HFF-Myc (cell line): ENCODE results near the gene TTLL7.

Source experiments
- DNase-seq: peaks from one replicate; pipeline ENCODE4 v3.0.0-alpha.2; 2011; ENCODE audit warnings: low read depth; ENCODE audit errors: extremely low read depth
- H3K4me3 ChIP-seq: replicated peaks from 2 replicates; pipeline ENCODE4 v1.5.1; 2011; ENCODE audit warnings: low read depth, mild to moderate bottlenecking, control low read depth, low read length
- TF ChIP-seq, protein P1 (sequence below): IDR thresholded peaks from 2 replicates; pipeline ENCODE4 v1.5.1; 2012; ENCODE audit warnings: mild to moderate bottlenecking, low read depth, low read length, control low read depth; ENCODE audit errors: missing control alignments

Gene TTLL7

DNA sequence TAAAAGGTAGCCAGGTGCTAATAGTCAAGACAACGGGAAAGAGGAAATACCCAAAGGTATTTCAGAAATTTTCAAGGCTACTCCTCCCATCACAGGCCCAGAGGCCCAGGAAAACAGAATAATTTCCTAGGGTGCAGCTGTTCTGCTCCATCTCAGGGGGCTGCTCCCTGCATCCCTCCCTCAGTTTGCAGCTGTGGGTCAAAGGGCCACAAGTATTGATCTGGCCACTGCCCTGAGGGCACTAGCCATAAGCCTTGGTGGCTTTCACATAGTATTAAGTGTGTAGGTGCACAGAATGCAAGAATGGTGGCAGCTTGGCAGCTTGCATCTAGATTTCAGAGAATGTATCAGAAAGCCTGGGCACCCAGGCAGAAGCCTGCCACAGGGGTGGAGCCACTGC is 179.5 kb downstream of the TTLL7 start:
- H3K4me3 ChIP-seq = no peak overlapping the region
- TF ChIP-seq, protein P1, sequence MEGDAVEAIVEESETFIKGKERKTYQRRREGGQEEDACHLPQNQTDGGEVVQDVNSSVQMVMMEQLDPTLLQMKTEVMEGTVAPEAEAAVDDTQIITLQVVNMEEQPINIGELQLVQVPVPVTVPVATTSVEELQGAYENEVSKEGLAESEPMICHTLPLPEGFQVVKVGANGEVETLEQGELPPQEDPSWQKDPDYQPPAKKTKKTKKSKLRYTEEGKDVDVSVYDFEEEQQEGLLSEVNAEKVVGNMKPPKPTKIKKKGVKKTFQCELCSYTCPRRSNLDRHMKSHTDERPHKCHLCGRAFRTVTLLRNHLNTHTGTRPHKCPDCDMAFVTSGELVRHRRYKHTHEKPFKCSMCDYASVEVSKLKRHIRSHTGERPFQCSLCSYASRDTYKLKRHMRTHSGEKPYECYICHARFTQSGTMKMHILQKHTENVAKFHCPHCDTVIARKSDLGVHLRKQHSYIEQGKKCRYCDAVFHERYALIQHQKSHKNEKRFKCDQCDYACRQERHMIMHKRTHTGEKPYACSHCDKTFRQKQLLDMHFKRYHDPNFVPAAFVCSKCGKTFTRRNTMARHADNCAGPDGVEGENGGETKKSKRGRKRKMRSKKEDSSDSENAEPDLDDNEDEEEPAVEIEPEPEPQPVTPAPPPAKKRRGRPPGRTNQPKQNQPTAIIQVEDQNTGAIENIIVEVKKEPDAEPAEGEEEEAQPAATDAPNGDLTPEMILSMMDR = no peak
- no peak for DNase-seq

DNA sequence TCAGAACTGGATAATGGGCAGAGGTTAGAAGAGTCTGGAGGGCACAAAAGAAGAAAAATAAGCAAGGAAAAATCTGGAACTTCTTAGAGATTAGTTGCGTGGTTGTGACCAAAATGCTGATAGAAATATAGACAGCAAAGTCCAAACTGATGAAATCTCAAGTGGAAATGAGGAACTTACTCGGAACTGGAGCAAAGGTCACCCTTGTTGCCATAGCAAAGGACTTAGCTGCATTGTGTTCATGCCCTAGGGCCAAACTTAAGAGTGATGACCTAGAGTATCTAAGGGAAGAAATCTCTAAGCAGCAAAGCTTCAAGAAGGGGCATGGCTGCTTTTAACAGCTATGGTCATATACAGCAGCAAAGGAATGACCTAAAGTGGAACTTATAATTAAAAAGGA is 180.0 kb downstream of the TTLL7 start:
- no peak for DNase-seq
- H3K4me3 ChIP-seq = no peak overlapping the region
- TF ChIP-seq, protein P1 = no peak

DNA sequence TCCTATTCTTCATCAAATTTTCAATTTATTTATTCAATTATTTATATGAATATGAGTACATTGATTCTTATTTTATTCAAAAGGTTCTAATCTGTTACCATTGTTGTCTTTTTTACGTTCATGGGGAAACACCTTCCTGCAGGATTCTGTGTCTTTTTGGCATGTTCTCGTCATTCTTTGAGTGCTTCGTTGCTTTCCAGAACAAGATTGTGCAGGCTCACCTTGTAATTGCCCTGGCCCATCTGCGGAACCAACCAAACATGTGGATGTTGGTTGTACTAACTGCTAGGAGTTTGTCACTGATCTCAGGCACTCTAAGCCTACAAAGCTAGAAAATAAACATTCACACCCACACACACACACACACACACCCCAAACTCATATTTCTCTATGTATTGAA is 182.1 kb downstream of the TTLL7 start:
- H3K4me3 ChIP-seq = no peak overlapping the region
- no peak for DNase-seq
- TF ChIP-seq, protein P1 = no peak

DNA sequence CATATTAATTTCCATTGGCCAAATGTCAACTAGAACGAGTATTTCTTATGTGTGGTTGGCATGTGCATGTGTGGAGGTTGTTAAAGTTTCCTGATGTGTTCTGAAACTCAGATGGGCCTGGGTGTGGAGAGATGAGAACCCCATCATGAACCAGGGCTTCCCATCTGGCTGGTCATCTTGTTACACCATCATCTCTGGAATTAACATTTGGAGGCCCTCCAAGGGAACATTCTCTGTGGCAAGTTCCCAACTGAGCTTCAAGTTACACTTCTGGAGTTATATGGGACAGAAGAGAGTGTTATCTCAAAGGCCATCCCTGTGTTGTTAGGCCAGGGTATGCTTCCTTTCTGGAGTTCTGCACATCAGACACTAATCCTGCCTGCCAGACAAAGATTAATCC is 183.6 kb downstream of the TTLL7 start:
- TF ChIP-seq, protein P1 = no peak
- peak; percentile 96 for DNase-seq

More for the DNA sequence above, 183.6 kb downstream of the TTLL7 start:
- H3K4me3 ChIP-seq = no peak overlapping the region
